OCI-LY3 (cell line): Measurements from ENCODE around the gene CENPB.

ENCODE experiments used
- EZH2phosphoT487 ChIP-seq: fragments of 200-600 bp; shearing (Covaris generic); IDR thresholded peaks from 2 replicates; pipeline ENCODE4 v1.6.1; 2018; ENCODE audit warnings: antibody characterized with exemption, mixed run types, low read depth
- TF ChIP-seq, protein P1 (sequence below): fragments of 200-600, 300-600 bp; sonication (generic); IDR thresholded peaks from 2 replicates; pipeline ENCODE4 v1.5.1; 2014; ENCODE audit warnings: antibody characterized with exemption, low read length, low read depth

DNA sequence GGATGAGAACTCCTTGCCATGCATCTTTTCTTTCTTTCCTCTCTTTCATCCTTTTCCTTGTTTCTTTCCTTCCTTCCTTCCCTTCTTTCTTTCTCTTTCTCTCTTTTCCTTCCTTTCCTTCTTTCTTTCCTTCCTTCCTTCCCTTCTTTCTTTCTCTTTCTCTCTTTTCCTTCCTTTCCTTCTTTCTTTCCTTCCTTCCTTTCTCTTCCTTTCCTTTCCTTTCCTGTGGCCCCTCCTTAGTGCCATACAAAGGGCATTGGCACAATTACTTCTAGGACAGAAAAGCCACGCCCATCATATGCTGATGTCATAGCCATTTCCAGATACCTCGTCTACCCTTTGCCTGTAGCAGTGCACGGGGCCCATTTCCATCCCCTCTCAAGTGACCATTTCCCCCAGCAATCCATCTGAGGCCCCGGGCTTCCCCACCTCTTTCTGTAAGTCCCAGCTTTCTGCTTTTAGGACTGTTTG is 2.2 kb upstream of the CENPB start:
- TF ChIP-seq, protein P1, sequence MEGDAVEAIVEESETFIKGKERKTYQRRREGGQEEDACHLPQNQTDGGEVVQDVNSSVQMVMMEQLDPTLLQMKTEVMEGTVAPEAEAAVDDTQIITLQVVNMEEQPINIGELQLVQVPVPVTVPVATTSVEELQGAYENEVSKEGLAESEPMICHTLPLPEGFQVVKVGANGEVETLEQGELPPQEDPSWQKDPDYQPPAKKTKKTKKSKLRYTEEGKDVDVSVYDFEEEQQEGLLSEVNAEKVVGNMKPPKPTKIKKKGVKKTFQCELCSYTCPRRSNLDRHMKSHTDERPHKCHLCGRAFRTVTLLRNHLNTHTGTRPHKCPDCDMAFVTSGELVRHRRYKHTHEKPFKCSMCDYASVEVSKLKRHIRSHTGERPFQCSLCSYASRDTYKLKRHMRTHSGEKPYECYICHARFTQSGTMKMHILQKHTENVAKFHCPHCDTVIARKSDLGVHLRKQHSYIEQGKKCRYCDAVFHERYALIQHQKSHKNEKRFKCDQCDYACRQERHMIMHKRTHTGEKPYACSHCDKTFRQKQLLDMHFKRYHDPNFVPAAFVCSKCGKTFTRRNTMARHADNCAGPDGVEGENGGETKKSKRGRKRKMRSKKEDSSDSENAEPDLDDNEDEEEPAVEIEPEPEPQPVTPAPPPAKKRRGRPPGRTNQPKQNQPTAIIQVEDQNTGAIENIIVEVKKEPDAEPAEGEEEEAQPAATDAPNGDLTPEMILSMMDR, result no peak
- TF ChIP-seq EZH2phosphoT487, result no peak
